Activated T-cell treated with anti-CD3 and anti-CD28 coated beads, Interleukin-2, amount 50 U/mL, for 24 hours (primary cell): ENCODE data around the gene INPP5A.

ENCODE experiments used
- DNase-seq: peaks from one replicate; pipeline ENCODE4 v3.0.0-alpha.2; 2020
- H3K27ac Mint-ChIP-seq: 2 replicates; pipeline ENCODE4 v1.8.0; 2020; ENCODE audit warnings: mild to moderate bottlenecking, mixed read lengths
- H3K27me3 Mint-ChIP-seq: 2 replicates; pipeline ENCODE4 v1.8.0; 2020; ENCODE audit warnings: mixed read lengths
- H3K36me3 Mint-ChIP-seq: 2 replicates; pipeline ENCODE4 v1.8.0; 2020; ENCODE audit warnings: low read depth, mixed read lengths
- H3K4me1 Mint-ChIP-seq: 2 replicates; pipeline ENCODE4 v1.8.0; 2020; ENCODE audit warnings: low read depth, mixed read lengths
- H3K4me3 Mint-ChIP-seq: 2 replicates; pipeline ENCODE4 v1.8.0; 2020; ENCODE audit warnings: mild to moderate bottlenecking, moderate library complexity, mixed read lengths
- H3K9me3 Mint-ChIP-seq: 2 replicates; pipeline ENCODE4 v1.8.0; 2020; ENCODE audit warnings: mixed read lengths

INPP5A gene

DNA sequence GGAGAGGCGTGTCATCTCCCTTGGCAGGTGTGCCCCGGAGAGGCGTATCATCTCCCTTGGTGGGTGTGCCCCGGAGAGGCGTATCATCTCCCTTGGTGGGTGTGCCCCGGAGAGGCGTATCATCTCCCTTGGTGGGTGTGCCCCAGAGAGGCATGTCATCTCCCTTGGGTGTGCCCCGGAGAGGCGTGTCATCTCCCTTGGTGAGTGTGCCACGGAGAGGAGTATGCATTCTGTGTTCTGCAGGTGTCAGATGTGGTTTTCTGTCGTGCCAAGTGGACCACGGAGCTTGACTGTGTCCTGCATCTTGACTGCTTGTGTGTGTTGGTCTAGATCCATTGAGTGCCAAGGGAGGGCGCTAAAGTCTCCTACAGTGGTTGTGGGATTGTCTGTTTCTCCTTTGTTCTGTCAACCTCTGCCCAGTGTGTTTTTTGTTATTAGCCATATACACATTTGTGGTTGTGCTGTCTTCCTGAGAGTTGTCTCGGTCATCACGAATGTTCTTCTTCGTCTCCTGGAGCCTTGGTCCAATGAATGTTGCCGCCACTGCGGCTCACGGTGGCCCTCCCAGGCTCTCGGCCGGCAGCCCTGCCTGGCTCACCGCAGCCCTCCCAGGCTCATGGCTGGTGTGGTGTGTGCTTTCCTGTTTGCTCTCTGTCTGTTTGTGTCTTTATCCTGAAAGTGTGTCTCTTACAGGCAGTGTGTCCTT lies 96.8 kb downstream of the INPP5A start:
- DNase-seq: no peak
- no peaks in the 10 kb centered on the region for H3K9me3 Mint-ChIP-seq
- H3K27me3 Mint-ChIP-seq: no peaks in the 10 kb centered on the region
- no peaks in the 10 kb centered on the region for H3K36me3 Mint-ChIP-seq
- no peak overlapping the region for H3K4me3 Mint-ChIP-seq
- peaks cover 33% of the 10 kb centered on the region for H3K4me1 Mint-ChIP-seq
- no peak overlapping the region for H3K27ac Mint-ChIP-seq

DNA sequence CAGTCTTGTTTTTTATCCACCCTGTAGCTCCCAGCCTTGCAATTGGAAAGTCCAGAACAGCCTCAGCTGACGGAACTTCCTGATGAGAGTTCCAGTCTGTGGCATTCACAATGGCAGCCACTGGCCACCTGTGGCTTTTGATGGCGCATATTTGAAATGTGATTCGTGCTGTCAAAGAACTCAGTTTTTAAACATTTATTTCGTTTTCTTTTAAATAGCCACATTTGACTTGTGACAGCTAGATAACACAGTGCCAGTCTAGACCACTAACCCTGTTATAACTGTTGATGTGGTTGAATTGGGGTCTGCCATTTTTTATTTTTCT lies 97.3 kb downstream of the INPP5A start:
- no peaks in the 10 kb centered on the region for H3K9me3 Mint-ChIP-seq
- H3K27ac Mint-ChIP-seq: no peak overlapping the region
- no peaks in the 10 kb centered on the region for H3K36me3 Mint-ChIP-seq
- H3K27me3 Mint-ChIP-seq: no peaks in the 10 kb centered on the region
- peaks cover 33% of the 10 kb centered on the region for H3K4me1 Mint-ChIP-seq
- H3K4me3 Mint-ChIP-seq: no peak overlapping the region
- no peak for DNase-seq

DNA sequence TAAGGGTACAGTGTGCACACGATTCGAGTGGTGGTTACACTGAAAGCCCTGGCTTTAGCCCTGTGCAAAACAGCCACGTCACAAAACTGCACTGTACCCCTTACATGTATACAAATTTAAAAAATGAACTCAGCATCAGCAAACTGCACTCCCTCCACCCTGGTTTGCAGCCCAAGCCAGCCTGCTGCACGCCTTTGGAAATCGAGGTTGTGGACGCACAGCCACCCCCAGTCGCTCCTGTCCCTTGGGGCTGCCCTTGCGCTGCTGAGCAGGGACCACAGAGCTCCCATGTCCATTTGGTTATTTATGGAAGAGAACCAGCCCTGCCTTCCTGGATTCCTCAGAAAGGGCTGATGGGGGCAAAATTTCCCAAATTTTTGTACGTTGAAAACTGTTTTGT lies 98.8 kb downstream of the INPP5A start:
- H3K9me3 Mint-ChIP-seq: no peaks in the 10 kb centered on the region
- H3K27ac Mint-ChIP-seq: no peak overlapping the region
- H3K4me1 Mint-ChIP-seq: peaks cover 33% of the 10 kb centered on the region

DNA sequence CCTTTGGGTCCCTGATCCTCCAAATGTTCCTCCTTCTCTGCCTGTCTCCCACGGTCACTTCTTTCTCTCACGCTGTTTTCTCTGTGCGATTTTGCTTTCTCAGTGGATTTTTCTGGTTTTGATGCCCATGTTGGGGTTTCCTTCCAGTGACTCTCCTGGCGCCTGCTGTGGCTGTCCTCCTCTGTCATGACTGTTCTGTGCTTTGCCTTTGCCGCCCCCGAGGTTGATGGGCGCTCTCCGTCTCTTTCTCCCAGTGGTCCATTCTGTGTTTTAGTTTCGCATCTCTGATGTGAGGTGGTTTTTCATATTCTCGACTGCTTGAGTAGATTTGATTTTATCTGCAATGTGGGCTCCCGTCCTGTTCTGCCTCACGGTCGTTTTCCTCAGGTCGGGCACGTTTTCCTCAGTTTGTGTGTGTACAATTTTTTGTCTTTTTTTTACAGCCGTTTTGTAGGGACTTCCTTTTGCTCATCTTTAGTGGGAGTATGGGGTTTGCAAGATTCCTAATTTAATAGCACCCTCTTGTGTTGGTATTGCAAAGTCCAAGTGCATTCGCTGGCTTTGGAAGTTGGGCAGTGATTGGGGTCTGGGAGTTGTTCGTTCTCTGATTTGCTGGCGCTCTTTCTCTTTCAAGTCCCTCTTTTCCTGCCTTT lies 100.0 kb downstream of the INPP5A start:
- no peaks in the 10 kb centered on the region for H3K27me3 Mint-ChIP-seq
- no peaks in the 10 kb centered on the region for H3K36me3 Mint-ChIP-seq
- no peaks in the 10 kb centered on the region for H3K9me3 Mint-ChIP-seq
- peaks cover 34% of the 10 kb centered on the region for H3K4me1 Mint-ChIP-seq
- DNase-seq: peak; percentile 36
- H3K4me3 Mint-ChIP-seq: no peak overlapping the region
- H3K27ac Mint-ChIP-seq: no peak overlapping the region

More for the DNA sequence above, 98.8 kb downstream of the INPP5A start:
- no peak for DNase-seq
- H3K36me3 Mint-ChIP-seq: no peaks in the 10 kb centered on the region
- H3K27me3 Mint-ChIP-seq: no peaks in the 10 kb centered on the region
- H3K4me3 Mint-ChIP-seq: no peak overlapping the region

DNA sequence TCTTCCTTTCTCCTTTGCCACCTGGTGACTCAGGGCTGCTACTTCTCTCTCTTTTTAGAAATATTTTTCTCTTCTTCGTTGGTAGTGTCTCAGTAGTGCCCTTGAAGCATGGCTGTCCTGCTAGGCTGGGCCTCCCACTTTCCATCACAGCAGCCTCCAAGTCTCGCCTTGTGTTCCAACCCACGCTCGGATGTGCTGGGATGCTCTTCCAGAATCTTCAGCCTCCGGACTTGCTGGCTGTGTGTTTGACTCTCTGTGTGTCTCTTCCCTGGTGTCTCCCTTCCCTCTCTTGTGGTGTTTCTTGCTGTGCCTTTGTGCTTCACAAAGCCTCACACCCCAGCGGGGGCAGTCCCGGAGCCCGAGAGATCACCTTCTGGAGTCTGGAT lies 100.5 kb downstream of the INPP5A start:
- Mint-ChIP-seq H3K9me3 (no peaks in the 10 kb centered on the region), H3K4me1 (peaks cover 34% of the 10 kb centered on the region)

DNA sequence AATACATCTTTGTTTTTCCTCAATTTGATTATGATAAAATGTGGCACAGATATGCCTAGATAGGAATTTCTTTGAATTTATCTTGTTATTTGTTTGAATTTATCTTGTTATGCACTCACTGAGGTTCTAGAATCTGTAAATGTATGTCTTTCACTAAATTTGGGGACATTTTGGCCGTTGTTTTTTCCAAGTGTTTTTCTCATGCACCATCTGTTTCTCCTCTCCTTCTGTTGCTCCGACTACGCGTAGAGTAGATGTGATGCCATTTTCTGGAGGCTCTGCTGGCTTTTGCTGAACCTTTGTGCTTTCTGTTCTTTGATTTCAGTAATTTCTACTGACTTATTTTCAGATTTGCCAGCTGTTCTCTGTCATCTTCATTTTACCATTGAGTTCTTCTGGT lies 101.9 kb downstream of the INPP5A start:
- no peak overlapping the region for H3K4me3 Mint-ChIP-seq
- no peaks in the 10 kb centered on the region for H3K27me3 Mint-ChIP-seq
- peaks cover 25% of the 10 kb centered on the region for H3K4me1 Mint-ChIP-seq

More for the DNA sequence above, 100.5 kb downstream of the INPP5A start:
- H3K27me3 Mint-ChIP-seq: no peaks in the 10 kb centered on the region
- no peak for DNase-seq
- no peak overlapping the region for H3K4me3 Mint-ChIP-seq
- H3K27ac Mint-ChIP-seq: no peak overlapping the region
- no peaks in the 10 kb centered on the region for H3K36me3 Mint-ChIP-seq

DNA sequence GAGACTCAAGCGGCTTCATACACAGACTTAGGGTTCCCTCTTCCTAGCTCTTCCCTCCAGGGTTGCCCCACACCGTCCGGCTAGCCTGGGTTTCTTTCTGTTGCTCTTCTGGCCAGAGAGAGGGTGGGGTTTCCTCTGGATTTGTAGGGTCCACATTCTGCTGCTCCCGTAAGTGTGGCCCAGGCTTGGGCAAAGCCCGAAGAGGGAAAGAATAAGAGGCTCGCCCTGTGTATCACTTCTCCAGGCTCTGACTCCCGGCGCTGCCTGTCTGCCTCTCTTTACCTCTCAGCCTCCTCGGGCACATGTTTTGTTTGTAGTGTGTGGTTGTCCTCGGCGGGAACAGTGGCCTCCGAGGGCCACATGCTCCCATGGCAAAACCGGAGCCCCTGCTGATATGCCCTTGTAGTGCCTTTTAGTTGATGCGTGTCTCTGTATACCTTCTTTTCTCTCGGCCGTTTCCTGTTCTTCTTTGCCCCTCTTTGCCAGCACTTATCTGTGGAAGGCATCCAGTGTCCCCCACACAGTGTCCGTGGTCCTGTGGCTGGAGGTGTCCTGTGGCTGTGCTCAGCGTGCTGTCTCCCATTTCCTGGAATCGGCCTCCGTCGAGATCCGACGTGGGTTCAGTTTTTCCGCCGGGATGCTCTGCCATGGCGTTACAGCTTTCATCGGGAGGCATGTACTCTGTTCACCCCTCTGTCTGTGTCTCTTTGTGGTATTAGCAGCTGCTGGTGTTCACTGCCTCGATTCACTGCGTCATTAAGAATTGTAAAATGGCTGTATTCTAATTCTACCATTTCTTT lies 102.9 kb downstream of the INPP5A start:
- Mint-ChIP-seq H3K36me3 (no peaks in the 10 kb centered on the region), H3K4me1 (peaks cover 20% of the 10 kb centered on the region), H3K27me3 (no peaks in the 10 kb centered on the region), H3K4me3 (no peak overlapping the region), H3K27ac (no peak overlapping the region), H3K9me3 (no peaks in the 10 kb centered on the region)
- DNase-seq: no peak

More for the DNA sequence above, 101.9 kb downstream of the INPP5A start:
- DNase-seq: no peak
- Mint-ChIP-seq H3K9me3 (no peaks in the 10 kb centered on the region), H3K36me3 (no peaks in the 10 kb centered on the region), H3K27ac (no peak overlapping the region)

DNA sequence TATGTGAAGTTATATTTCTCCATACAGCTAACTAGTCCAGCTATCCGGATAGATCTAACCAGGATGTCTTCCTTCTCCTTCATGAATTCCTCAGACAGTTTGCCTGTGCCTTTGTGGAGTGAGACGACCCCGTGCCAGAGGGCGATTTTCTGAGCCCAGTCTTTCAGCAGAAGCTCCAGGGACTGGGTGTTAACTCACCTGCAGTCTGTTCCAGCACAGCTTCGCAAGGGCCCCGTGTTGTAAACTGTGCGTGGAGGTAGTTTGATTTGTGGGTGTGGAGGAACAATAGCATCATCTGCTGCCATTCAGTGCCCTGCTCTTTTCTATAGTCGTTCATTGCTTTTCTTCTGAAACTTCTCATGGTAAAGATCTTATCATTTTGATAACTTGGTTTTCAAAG lies 103.8 kb downstream of the INPP5A start:
- Mint-ChIP-seq H3K27ac (no peak overlapping the region), H3K9me3 (no peaks in the 10 kb centered on the region), H3K27me3 (no peaks in the 10 kb centered on the region), H3K4me3 (no peak overlapping the region), H3K4me1 (peaks cover 20% of the 10 kb centered on the region), H3K36me3 (peaks cover 4% of the 10 kb centered on the region)
- DNase-seq: no peak

DNA sequence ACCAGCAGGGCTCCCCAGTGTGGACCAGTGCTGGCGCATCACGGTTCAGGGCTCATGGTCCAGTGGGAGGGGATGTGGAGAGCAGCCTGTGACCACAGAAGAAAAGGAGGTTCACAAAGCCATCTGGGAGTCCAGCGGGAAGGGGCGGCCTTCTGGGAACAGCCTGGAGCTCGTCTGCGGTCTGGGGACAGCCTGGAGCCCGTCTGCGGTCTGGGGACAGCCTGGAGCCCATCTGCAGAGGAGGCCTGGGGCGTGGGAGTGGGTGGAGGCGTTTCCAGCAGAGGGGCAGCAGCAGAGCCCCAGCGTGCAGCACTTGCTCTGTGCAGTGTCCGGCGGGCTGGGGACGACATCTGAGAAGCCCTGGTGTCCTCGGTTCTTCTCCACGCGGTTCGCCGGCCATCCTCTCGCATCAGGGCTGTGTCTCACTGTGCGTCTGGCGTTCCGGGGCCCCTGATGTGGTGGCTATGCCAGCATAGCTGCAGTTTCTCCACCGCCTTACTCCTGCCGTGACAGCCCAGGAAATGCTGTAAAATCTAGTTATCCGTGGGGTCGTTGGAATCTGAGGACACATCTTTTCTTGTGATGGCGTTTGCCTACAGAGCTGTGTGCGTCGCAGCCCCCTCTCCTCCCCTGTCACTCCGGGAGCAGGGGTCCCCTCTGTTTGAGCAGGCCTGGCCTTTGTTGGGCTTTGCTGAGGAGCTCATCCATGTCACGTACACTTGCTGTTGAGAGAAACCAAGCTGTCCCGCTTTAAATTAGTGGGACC lies 104.6 kb downstream of the INPP5A start:
- no peaks in the 10 kb centered on the region for H3K27me3 Mint-ChIP-seq
- no peak overlapping the region for H3K4me3 Mint-ChIP-seq
- H3K4me1 Mint-ChIP-seq: peaks cover 19% of the 10 kb centered on the region
- peaks cover 5% of the 10 kb centered on the region for H3K36me3 Mint-ChIP-seq
- H3K9me3 Mint-ChIP-seq: no peaks in the 10 kb centered on the region
- H3K27ac Mint-ChIP-seq: no peak overlapping the region
- DNase-seq: no peak

DNA sequence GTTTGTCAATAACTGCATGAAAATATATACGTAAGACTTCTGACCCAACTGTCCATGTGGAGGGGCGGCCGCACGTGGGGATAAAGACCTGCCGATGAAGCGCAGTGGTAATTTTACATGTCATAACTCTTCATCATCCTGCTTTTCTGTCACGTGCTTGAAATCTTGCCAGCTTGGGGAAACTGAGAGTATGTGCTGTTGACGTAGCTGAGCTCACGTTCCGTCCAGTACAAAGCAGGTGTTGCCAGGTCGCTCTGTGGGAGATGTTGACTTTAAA lies 105.1 kb downstream of the INPP5A start:
- H3K9me3 Mint-ChIP-seq: no peaks in the 10 kb centered on the region
- H3K27me3 Mint-ChIP-seq: no peaks in the 10 kb centered on the region

DNA sequence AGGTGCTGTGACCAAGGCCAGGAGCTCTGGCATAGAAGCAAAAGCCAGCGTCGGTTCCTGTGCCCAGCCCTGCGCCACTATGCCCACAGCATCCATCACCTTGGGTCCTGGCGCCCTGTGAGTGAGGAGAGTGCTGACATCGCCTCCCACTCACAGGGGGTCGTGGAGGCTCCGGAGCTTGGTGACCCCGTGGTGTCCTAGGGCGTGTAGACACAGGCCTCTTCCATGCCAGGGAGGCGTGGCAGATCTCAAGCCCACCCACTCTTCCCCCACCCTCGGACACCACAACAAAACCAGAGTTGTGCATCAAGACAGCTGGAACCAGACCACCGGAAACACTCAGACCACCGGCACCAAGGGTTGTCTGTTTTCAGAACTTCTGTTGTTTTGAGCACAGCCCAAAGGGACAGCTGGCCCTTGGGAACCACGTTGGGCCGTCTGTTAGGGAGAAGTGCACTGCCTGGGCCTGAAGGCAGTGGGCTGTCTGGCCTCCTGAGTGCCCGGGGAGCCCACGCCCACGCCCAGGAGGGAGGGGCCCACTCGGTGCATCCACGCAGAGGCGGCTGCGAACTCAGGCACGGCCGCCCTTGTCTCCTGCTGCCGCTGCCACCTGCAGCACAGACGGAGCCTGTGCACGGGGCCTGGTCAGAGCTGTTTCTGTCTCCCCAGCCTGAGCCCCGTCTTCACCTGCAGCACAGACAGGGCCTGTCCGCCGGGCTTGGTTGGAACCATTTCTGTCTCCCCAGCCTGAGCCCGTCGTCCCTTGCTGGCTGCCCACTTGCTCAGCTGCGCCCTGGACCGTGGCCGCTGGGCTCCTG lies 106.3 kb downstream of the INPP5A start:
- H3K4me1 Mint-ChIP-seq: peaks cover 8% of the 10 kb centered on the region
- no peaks in the 10 kb centered on the region for H3K9me3 Mint-ChIP-seq
- no peak overlapping the region for H3K4me3 Mint-ChIP-seq
- peaks cover 8% of the 10 kb centered on the region for H3K36me3 Mint-ChIP-seq
- no peaks in the 10 kb centered on the region for H3K27me3 Mint-ChIP-seq
- DNase-seq: no peak
- H3K27ac Mint-ChIP-seq: no peak overlapping the region

More for the DNA sequence above, 105.1 kb downstream of the INPP5A start:
- peaks cover 14% of the 10 kb centered on the region for H3K4me1 Mint-ChIP-seq
- H3K4me3 Mint-ChIP-seq: no peak overlapping the region
- H3K36me3 Mint-ChIP-seq: peaks cover 8% of the 10 kb centered on the region
- H3K27ac Mint-ChIP-seq: no peak overlapping the region
- no peak for DNase-seq

DNA sequence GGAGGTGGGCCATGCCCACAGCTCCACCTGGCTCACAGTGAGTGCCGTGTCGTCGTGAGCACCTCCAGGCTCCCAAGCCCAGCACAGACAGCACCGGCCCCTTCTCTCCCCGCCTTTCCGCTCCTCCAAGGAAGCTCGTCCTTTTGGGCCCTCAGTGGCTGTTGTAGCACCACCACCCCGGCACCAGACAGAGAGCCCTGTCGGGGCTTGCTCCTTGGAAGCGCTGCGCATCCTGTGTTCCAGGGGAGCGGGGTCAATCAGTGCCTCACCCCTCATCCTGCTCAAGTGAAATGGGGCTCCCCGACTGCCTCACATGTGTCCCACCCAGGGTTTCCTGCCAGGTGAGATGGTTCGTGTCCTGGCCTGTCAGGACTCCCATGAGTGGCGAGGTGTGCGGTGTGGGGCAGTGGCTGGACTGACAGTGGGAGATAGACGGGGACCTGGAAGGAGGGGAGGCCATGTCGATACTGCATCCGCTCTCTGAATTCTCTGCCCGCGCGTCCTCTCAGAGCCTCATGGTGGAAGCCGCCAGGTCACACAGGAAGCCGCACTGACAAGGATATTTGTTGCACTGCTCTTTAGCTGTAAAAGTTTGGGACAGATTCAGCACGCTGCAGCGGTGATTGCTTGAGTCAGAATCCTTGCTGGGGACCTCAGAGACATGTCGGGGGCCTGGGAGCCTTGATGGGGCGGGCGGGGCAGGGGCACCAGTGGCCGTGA lies 107.1 kb downstream of the INPP5A start:
- Mint-ChIP-seq H3K36me3 (peaks cover 8% of the 10 kb centered on the region), H3K27ac (no peak overlapping the region), H3K27me3 (no peaks in the 10 kb centered on the region), H3K4me3 (no peak overlapping the region), H3K9me3 (no peaks in the 10 kb centered on the region), H3K4me1 (peaks cover 8% of the 10 kb centered on the region)
- no peak for DNase-seq

DNA sequence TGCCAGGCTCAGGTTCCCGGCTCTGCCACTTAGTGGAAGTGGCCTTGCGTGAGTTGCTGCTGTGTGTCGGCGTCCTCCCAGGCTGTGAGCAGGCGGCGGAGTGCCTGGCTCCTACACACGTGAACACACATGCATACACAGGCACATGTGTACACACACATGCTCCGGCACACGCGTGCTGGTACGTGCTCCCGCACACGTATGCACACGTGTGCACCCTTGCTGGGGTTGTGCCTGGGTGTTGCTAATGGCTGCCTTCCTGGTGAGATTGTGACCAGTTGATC lies 107.6 kb downstream of the INPP5A start:
- no peak for DNase-seq
- Mint-ChIP-seq H3K27me3 (no peaks in the 10 kb centered on the region), H3K27ac (no peak overlapping the region), H3K4me3 (no peak overlapping the region), H3K9me3 (no peaks in the 10 kb centered on the region), H3K4me1 (peaks cover 8% of the 10 kb centered on the region), H3K36me3 (peaks cover 10% of the 10 kb centered on the region)
